ENCODE measurements around the gene ZNF2. TPM values are rescaled to one million over a fixed set of nuclear protein-coding genes. Genes with fewer than 3 reads are reported as not detected.

The ZNF2 gene
- total RNA-seq, 1 donor from 2014 or later = 5.7 TPM

DNA sequence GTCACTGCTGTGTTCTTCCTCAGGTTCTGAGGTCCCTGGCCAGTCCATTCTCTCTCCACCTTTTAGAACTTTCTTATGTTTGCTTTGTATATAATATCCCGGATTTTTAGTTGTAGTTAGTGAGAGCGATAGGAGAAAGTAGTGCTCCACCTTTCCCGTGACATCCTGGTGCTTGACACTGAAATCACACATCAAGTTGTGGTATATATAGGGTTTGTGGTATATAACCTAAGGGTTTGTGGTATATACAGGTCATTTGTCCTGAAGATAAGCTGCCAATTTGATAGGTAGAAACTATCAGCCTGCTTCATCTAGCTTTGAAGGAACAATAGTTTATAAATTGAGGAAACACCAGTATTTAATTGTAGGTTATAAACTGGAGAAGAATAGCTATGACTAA, 54.8 kb downstream of the ZNF2 start:
- no peak for DNase-seq (ENCODE audit: low spot score, unreplicated experiment)
- Mint-ChIP-seq H3K36me3 (ENCODE audit: insufficient read depth) (peaks cover 81% of the 10 kb centered on the region), H3K4me3 (ENCODE audit: low read depth) (no peak overlapping the region), H3K4me1 (ENCODE audit: low read depth) (no peaks in the 10 kb centered on the region), H3K27ac (no peak overlapping the region), H3K27me3 (no peaks in the 10 kb centered on the region), H3K9me3 (ENCODE audit: low read depth) (peaks cover 61% of the 10 kb centered on the region)
- TF ChIP-seq CTCF (IDR thresholded peaks at IDR 0.05; ENCODE audit: unreplicated experiment) = no peak

DNA sequence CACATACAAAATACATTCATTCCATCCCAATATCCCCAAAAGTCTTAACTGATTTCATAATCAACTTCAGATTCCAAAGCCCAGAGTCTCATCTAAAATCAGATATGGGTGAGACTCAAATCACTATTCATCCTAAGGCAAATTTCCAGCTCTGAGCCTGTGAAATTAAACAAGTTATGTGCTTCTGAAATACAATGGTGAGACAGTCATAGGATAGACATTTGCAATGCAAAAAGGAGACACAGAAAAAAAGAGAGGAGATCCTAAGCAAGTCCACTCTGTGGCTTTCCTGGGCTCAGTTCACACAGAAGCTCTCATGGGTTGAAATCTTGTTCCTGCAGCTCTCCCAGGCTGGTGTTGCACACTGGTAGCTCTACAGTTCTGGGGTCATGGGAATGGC, 60.0 kb downstream of the ZNF2 start:
- Mint-ChIP-seq H3K9me3 (ENCODE audit: low read depth) (peaks cover 23% of the 10 kb centered on the region), H3K4me3 (ENCODE audit: low read depth) (no peak overlapping the region), H3K4me1 (ENCODE audit: low read depth) (no peaks in the 10 kb centered on the region), H3K36me3 (ENCODE audit: insufficient read depth) (peaks cover 29% of the 10 kb centered on the region), H3K27me3 (no peaks in the 10 kb centered on the region), H3K27ac (no peak overlapping the region)
- no peak for DNase-seq (ENCODE audit: low spot score, unreplicated experiment)
- TF ChIP-seq CTCF (IDR thresholded peaks at IDR 0.05; ENCODE audit: unreplicated experiment) = no peak

DNA sequence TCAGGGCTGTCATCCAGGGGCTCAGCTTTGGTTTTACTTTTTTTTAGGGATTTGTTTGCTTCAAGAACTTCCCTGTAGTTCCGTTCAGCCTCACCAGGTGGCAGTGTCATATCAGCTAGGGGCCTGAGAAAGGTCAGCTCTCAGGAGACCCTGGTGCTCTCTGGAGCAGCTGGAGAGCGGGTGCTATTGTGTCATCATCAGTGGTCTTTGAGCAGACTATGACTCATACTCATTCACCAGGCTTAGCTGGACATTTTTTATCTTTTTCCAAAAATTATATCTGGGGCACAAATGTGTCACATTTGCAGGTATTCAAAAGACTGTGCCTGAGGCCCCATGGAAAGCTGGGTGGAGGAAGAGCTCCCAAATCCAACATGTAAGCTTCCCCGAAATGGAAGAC, 66.1 kb downstream of the ZNF2 start:
- DNase-seq (ENCODE audit: low spot score, unreplicated experiment) = peak; percentile 70
- Mint-ChIP-seq H3K4me3 (ENCODE audit: low read depth) (no peak overlapping the region), H3K9me3 (ENCODE audit: low read depth) (peaks cover 7% of the 10 kb centered on the region), H3K27ac (no peak overlapping the region), H3K27me3 (no peaks in the 10 kb centered on the region), H3K36me3 (ENCODE audit: insufficient read depth) (no peaks in the 10 kb centered on the region), H3K4me1 (ENCODE audit: low read depth) (no peaks in the 10 kb centered on the region)
- TF ChIP-seq CTCF (IDR thresholded peaks at IDR 0.05; ENCODE audit: unreplicated experiment) = peak; percentile 81

DNA sequence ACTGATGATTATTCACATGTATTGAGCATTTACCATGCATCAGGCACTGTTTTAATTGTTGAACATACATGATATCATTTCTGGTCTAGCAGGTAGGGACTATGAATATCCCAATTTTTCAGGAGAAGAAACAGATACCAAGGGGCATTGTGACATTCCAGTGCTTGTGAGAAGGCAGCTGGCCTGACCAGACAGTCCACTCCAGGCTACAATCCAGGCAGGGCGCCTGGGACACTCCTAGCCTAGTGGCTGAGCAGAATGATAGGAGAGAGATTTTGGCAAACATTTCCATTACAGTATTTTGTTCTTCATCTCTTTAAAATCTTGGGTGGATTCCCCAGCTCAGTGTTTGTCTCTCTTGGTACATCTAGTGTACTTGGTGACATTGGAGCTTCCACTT, 66.6 kb downstream of the ZNF2 start:
- no peak for DNase-seq (ENCODE audit: low spot score, unreplicated experiment)
- no peak for TF ChIP-seq CTCF (IDR thresholded peaks at IDR 0.05; ENCODE audit: unreplicated experiment)
- no peak overlapping the region for H3K4me3 Mint-ChIP-seq (ENCODE audit: low read depth)
- H3K36me3 Mint-ChIP-seq (ENCODE audit: insufficient read depth) = no peaks in the 10 kb centered on the region
- no peaks in the 10 kb centered on the region for H3K27me3 Mint-ChIP-seq
- no peak overlapping the region for H3K27ac Mint-ChIP-seq
- peaks cover 7% of the 10 kb centered on the region for H3K9me3 Mint-ChIP-seq (ENCODE audit: low read depth)
- H3K4me1 Mint-ChIP-seq (ENCODE audit: low read depth) = no peaks in the 10 kb centered on the region

Other genes with a start within 250 kb of the ZNF2 start
- gene MAL, start 140.1 kb upstream of the ZNF2 start, total RNA-seq = not detected in 2 replicates
- 59.8 and 62.5 TPM in 2 replicates for gene MRPS5, start 44.0 kb upstream of the ZNF2 start, total RNA-seq
- 32.9 and 34.8 TPM in 2 replicates for gene ZNF514, start 6.0 kb upstream of the ZNF2 start, total RNA-seq
- gene ZNF892, start 41.7 kb downstream of the ZNF2 start, total RNA-seq = 18.0 and 18.4 TPM in 2 replicates
- gene PROM2, start 108.6 kb downstream of the ZNF2 start, total RNA-seq = 14.2 and 16.9 TPM in 2 replicates
- 4.3 and 6.3 TPM in 2 replicates for gene KCNIP3, start 131.5 kb downstream of the ZNF2 start, total RNA-seq
- gene FAHD2A, start 236.9 kb downstream of the ZNF2 start, total RNA-seq = 28.8 and 31.1 TPM in 2 replicates